Measurements from ENCODE around the gene RNASE11.

RNASE11 gene

DNA sequence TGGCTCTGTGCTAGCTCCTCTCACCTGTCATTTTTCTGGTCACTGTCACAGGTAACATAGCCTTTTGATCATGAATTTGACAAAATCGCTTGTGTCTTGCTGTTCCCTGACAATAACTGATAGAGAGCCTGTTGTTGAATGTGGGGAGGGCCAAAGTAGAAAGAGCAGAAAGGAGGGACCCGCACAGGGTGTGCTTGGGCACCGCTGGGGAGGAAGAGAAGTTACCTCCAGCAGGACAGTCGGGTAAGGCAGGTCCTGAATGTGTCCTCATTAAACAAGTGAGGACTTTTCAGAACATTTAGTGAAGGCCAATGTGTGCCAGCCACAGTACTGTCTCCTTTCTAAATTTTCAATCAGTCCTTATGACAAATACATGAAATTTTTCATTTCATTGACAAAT lies 3.4 kb upstream of the RNASE11 start, which contains the start of gene RNASE12:
RNASE12 (minus strand) TSS at position 142 of the 400 bp plus-strand sequence. CDS start 653 bp downstream, outside the sequence.
- Histone ChIP-seq H3K27ac (ENCODE audit: extremely low read depth, low read depth, low read length) (no peak within 1 kb of the TSS), H3K9me3 (ENCODE audit: control insufficient read depth, insufficient read depth, low read depth, low read length) (no peaks in the 10 kb centered on the region), H3K36me3 (ENCODE audit: control insufficient read depth in 2 of 2, insufficient read depth in 1 of 2, low read length in 2 of 2) (no peaks in the 10 kb centered on the region), H3K4me3 (ENCODE audit: low read depth, low read length) (no peak within 1 kb of the TSS), H3K4me1 (ENCODE audit: control insufficient read depth, insufficient read depth, low read length) (no peaks in the 10 kb centered on the region)
- POLR2A ChIA-PET: no interaction called here
- no peak for TF ChIP-seq ZFP69B (tag by site-specific recombination; IDR thresholded peaks at IDR 0.05)
- TF ChIP-seq ZNF549 (tag by site-specific recombination; IDR thresholded peaks at IDR 0.05): no peak
- TF ChIP-seq, protein P1, sequence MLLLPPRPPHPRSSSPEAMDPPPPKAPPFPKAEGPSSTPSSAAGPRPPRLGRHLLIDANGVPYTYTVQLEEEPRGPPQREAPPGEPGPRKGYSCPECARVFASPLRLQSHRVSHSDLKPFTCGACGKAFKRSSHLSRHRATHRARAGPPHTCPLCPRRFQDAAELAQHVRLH (tag by site-specific recombination; IDR thresholded peaks at IDR 0.05): no peak
- CTCF ChIA-PET: no interaction called here

DNA sequence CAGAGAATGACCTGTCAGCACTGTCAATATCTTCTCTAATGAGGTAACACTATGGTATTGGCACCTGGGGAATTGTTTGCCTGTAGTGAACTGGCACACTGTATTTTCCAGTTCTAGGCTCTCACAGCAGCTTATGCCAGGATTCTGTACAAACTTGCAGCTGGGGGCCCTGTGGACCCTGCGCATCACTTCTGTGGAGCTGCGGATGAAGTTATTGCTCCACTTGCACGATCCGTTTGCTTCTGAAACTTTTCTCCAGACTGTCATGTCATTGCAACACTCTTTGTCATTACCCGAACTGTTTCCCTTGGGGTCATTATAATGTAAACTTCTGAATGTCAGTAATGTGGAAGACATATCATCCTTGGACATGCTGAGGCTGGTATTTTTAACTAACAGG lies 3.9 kb downstream of the RNASE11 start:
- Histone ChIP-seq H3K27ac (ENCODE audit: extremely low read depth, low read depth, low read length) (no peak overlapping the region), H3K4me1 (ENCODE audit: control insufficient read depth, insufficient read depth, low read length) (no peaks in the 10 kb centered on the region), H3K9me3 (ENCODE audit: control insufficient read depth, insufficient read depth, low read depth, low read length) (no peaks in the 10 kb centered on the region), H3K36me3 (ENCODE audit: control insufficient read depth in 2 of 2, insufficient read depth in 1 of 2, low read length in 2 of 2) (no peaks in the 10 kb centered on the region), H3K4me3 (ENCODE audit: low read depth, low read length) (no peak overlapping the region)
- CTCF ChIA-PET: no interaction called here
- TF ChIP-seq ZNF362 (tag by site-specific recombination; IDR thresholded peaks at IDR 0.05) (no peak), ZNF518A (tag by site-specific recombination; conservative IDR thresholded peaks at IDR 0.05; ENCODE audit: low read depth) (no peak), ZSCAN16 (tag by site-specific recombination; IDR thresholded peaks at IDR 0.05) (no peak), ZNF76 (tag by site-specific recombination; IDR thresholded peaks at IDR 0.05; ENCODE audit: borderline replicate concordance, low read depth) (no peak), ZNF777 (tag by site-specific recombination; IDR thresholded peaks at IDR 0.05; ENCODE audit: borderline replicate concordance) (no peak)
- POLR2A ChIA-PET: no interaction called here

- H3K9me3 ChIP-seq (ENCODE audit: control insufficient read depth, insufficient read depth, low read depth, low read length): no peaks in the 10 kb centered on the region
- POLR2A ChIA-PET: no interaction called here
- H3K27ac ChIP-seq (ENCODE audit: extremely low read depth, low read depth, low read length): no peak overlapping the region
- CTCF ChIA-PET: no interaction called here
- H3K4me1 ChIP-seq (ENCODE audit: control insufficient read depth, insufficient read depth, low read length): no peaks in the 10 kb centered on the region
- no peak overlapping the region for H3K4me3 ChIP-seq (ENCODE audit: low read depth, low read length)
- no peak for TF ChIP-seq HOXA7 (CRISPR knock-in tag; IDR thresholded peaks at IDR 0.05; ENCODE audit: borderline replicate concordance)
- no peak for TF ChIP-seq ZNF843 (tag by site-specific recombination; IDR thresholded peaks at IDR 0.05)
- no peak for TF ChIP-seq KLF1 (tag by site-specific recombination; IDR thresholded peaks at IDR 0.05)
- TF ChIP-seq ZNF623 (tag by site-specific recombination; IDR thresholded peaks at IDR 0.05): no peak
- TF ChIP-seq ZNF302 (tag by site-specific recombination; IDR thresholded peaks at IDR 0.05; ENCODE audit: low read depth): no peak
- no peak for TF ChIP-seq ZNF350 (tag by site-specific recombination; IDR thresholded peaks at IDR 0.05)
- no peaks in the 10 kb centered on the region for H3K36me3 ChIP-seq (ENCODE audit: control insufficient read depth in 2 of 2, insufficient read depth in 1 of 2, low read length in 2 of 2)
Measured at GRCh38 chr14:20583142-20583541, 4.7 kb downstream of the RNASE11 start.

Measured in HEK293 (cell line).